ENCODE data around the gene ARHGAP1. TPM values are rescaled to one million over a fixed set of nuclear protein-coding genes. Genes with fewer than 3 reads are reported as not detected.

Gene ARHGAP1
- total RNA-seq, 2 experiments from 2014 or later, result 52.9 to 54.4 TPM

- CTCF ChIA-PET, result interaction anchor here (0.6 to 0.9 kb wide), 3 partner anchors 9 to 89 kb away, joined by 3 to 5 read pairs (median 3); no protein-coding TSS in a partner anchor
- POLR2A ChIA-PET, result no interaction called here
Observed at GRCh38 chr11:46630237-46630636, 70.2 kb downstream of the ARHGAP1 start.

GRCh38 chr11:46628961-46629360 is 71.5 kb downstream of the ARHGAP1 start:
- ChIA-PET CTCF (no interaction called here), POLR2A (no interaction called here)

Other genes starting within 250 kb of the ARHGAP1 start
- gene AMBRA1, start 106.6 kb downstream of the ARHGAP1 start, total RNA-seq, result 10 to 100 TPM; 28.7 to 28.9 TPM
- 1 to 10 TPM; 3.5 to 3.6 TPM for gene HARBI1, start 83.4 kb downstream of the ARHGAP1 start, total RNA-seq
- 10 to 100 TPM; 52.5 to 59.0 TPM for gene ATG13, start 83.1 kb downstream of the ARHGAP1 start, total RNA-seq
- gene ZNF408, start 412 bp upstream of the ARHGAP1 start, total RNA-seq, result 10 to 100 TPM; 11.4 to 12.0 TPM
- not detected for gene F2, start 18.6 kb upstream of the ARHGAP1 start, total RNA-seq
- gene CKAP5, start 145.7 kb upstream of the ARHGAP1 start, total RNA-seq, result 100 to 1,000 TPM; 130 to 133 TPM
- under 1 TPM; 0.19 to 0.38 TPM for gene LRP4, start 217.9 kb upstream of the ARHGAP1 start, total RNA-seq
- gene CSTPP1, start 236.1 kb upstream of the ARHGAP1 start, total RNA-seq, result 10 to 100 TPM; 15.7 to 16.0 TPM